Adrenal gland (tissue), 12 donors: ENCODE results near the gene FAM114A1. TPM values are rescaled to one million over a fixed set of nuclear protein-coding genes. Genes with fewer than 3 reads are reported as not detected.

Source experiments
- DNase-seq, 7 donors: peaks; one replicate each; pipeline ENCODE4 v3.0.0-alpha.2; 2019 to 2020
- H3K27ac ChIP-seq, 5 donors: fragments of 200-600 bp; sonication (generic) in 4 of 5; 1 replicate in 3 of 5; 2 replicates in 2 of 5; pipeline versions ENCODE4 v1.5.1 to v1.8.0; 2016 to 2020; ENCODE audit warnings: mild to moderate bottlenecking in 1 of 5
- H3K27me3 ChIP-seq: fragments of 200-600 bp; 2 replicates; pipeline ENCODE4 v1.8.0; 2021
- H3K36me3 ChIP-seq, 2 donors: fragments of 200-600 bp; replicated peaks in 1 of 2; 1 replicate in 1 of 2; 2 replicates in 1 of 2; pipeline versions ENCODE4 v1.5.1 to v1.8.0; 2018 to 2022
- H3K4me1 ChIP-seq, 2 donors: fragments of 200-600 bp; replicated peaks in 1 of 2; 1 replicate in 1 of 2; 2 replicates in 1 of 2; pipeline versions ENCODE4 v1.5.1 to v1.8.0; 2018 to 2021
- H3K4me3 ChIP-seq, 4 donors: fragments of 200-600 bp; sonication (generic) in 3 of 4; one replicate each; pipeline ENCODE4 v1.5.1; 2016 to 2018
- H3K9me3 ChIP-seq, 3 donors: fragments of 200-600 bp; sonication (generic) in 1 of 3; replicated peaks in 1 of 3; 1 replicate in 2 of 3; 2 replicates in 1 of 3; pipeline versions ENCODE4 v1.5.1 to v1.8.0; 2016 to 2021
- POLR2A ChIP-seq, 2 donors: fragments of 450-650 bp; IDR thresholded peaks; one replicate each; pipeline ENCODE4 v1.6.1; 2017; ENCODE audit warnings: antibody characterized with exemption in 2 of 2, mild to moderate bottlenecking in 2 of 2, moderate library complexity in 1 of 2
- WGBS, 4 donors: extraction: QIAGEN DNeasy Blood & Tissue Kit in 2 of 4; methylation state at CpG; one replicate each; pipeline versions ENCODE4 v1.1.5 to v1.1.7; 2013 to 2017; 5-methylcytosine and 5-hydroxymethylcytosine counted together
- intact Hi-C, 2 donors: fragments of 100-400 bp; cut with DNase I; formaldehyde crosslinking; loops; one replicate each; pipeline versions ENCODE4 v1.14.1 to v1.15.0; 2022 to 2023
- polyA plus RNA-seq, 3 donors: library from polyadenylated mRNA; stranded (reverse); fragments of 200-250 nt in 2 of 3; fragments of 350-450 nt in 1 of 3; fragmentation: Illumina TruSeq in 1 of 3; extraction: RNeasy Lipid Tissue Mini Kit (QIAGEN cat#74804) in 1 of 3; gene quantifications; one replicate each; pipeline ENCODE4 v1.2.3, GENCODE V29; 2013 to 2014
- total RNA-seq, 9 donors: library from RNA; depleted of rRNA in 4 of 9; stranded (reverse); fragments of >200 nt in 4 of 9; fragments of 120-200 nt in 1 of 9; fragmentation: NEBNext Ultra II Directional in 1 of 9; extraction: Animal tissue kit (Norgen Biotek cat#: 25700) in 1 of 9; gene quantifications; one replicate each; pipeline versions ENCODE4 v1.1.0 to v1.2.4, GENCODE V29; 2013 to 2023
- TF ChIP-seq, protein P1 (sequence below), 6 experiments: fragments of 450-650 bp in 4 of 6; fragments of 200-600 bp in 2 of 6; sonication (generic) in 1 of 6; IDR thresholded peaks; 1 replicate in 5 of 6; 2 replicates in 1 of 6; pipeline versions ENCODE4 v1.5.1 to v1.8.0; 2016 to 2021; ENCODE audit warnings: antibody characterized with exemption in 6 of 6, mild to moderate bottlenecking in 2 of 6, moderate library complexity in 1 of 6
- donor health status: healthy with polysubstance abuse.
- donor health status: Bipolar disorder and iron deficiency.
- donor health status: DM: yes; HTN: yes; CAD: no.
- donor health status: DM: no; HTN: no; CAD: no.
- donor health status: DM: no; HTN: no; CAD: no.
- donor health status: DM: yes; HTN: yes; CAD: no.

The FAM114A1 gene
- total and polyA plus RNA-seq, 12 donors = 29.3 to 335 (median 174) TPM

DNA sequence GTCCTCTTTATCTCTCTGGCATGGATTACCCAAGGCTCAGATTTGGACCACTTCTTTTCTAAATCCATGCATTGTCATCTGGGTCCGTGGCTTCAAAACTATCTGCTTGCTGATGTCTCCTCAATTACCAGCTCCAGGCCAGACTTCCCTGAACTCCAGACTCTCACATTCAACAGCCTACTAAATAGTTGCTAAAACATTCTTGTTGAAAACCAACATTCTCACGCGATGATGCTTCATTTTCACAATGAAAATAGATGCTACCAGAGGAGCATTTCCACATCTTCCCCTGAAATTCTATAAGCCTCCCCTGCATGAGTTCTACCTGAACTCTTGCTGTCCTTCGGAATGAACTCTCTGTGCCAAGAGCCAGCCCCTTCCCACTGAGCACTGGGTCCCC, 5.8 kb upstream of the FAM114A1 start:
- 90 to 94% (median 92%) methylated on average over 4 of the region's 4 CpGs for WGBS, 4 donors
- peaks cover 15 to 16% of the 10 kb centered on the region in 2 donors for H3K4me1 ChIP-seq
- no peaks in the 10 kb centered on the region for H3K27me3 ChIP-seq
- H3K36me3 ChIP-seq = no peaks in the 10 kb centered on the region
- no peak overlapping the region for H3K27ac ChIP-seq
- no peak overlapping the region for H3K4me3 ChIP-seq
- H3K9me3 ChIP-seq = no peaks in the 10 kb centered on the region
- intact Hi-C loops = loop anchor here in 1 of 2 donors (10.0 kb wide), 1 partner anchor 97 kb away; no protein-coding TSS in a partner anchor
- no peak for TF ChIP-seq POLR2A (IDR thresholded peaks at IDR 0.05)
- DNase-seq = no peak

- Histone ChIP-seq H3K36me3 (no peaks in the 10 kb centered on the region), H3K27me3 (no peaks in the 10 kb centered on the region), H3K4me1 (peaks cover 18 to 29% of the 10 kb centered on the region in 2 donors), H3K9me3 (no peaks in the 10 kb centered on the region), H3K4me3 (no peak overlapping the region), H3K27ac (no peak overlapping the region)
- WGBS, 4 donors = 78 to 87% (median 81%) methylated on average over 6 of the region's 6 CpGs
- intact Hi-C loops = loop anchor here in 1 of 2 donors (10.0 kb wide), 1 partner anchor 101 kb away; no protein-coding TSS in a partner anchor
- DNase-seq = no peak
- no peak for TF ChIP-seq POLR2A (IDR thresholded peaks at IDR 0.05)
- TF ChIP-seq, protein P1, sequence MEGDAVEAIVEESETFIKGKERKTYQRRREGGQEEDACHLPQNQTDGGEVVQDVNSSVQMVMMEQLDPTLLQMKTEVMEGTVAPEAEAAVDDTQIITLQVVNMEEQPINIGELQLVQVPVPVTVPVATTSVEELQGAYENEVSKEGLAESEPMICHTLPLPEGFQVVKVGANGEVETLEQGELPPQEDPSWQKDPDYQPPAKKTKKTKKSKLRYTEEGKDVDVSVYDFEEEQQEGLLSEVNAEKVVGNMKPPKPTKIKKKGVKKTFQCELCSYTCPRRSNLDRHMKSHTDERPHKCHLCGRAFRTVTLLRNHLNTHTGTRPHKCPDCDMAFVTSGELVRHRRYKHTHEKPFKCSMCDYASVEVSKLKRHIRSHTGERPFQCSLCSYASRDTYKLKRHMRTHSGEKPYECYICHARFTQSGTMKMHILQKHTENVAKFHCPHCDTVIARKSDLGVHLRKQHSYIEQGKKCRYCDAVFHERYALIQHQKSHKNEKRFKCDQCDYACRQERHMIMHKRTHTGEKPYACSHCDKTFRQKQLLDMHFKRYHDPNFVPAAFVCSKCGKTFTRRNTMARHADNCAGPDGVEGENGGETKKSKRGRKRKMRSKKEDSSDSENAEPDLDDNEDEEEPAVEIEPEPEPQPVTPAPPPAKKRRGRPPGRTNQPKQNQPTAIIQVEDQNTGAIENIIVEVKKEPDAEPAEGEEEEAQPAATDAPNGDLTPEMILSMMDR (IDR thresholded peaks at IDR 0.05) = no peak
These were observed 2.2 kb upstream of the FAM114A1 start for GRCh38 chr4:38865445-38865844.

- peak overlapping the region; percentile 41 to 99 (median 96) for H3K27ac ChIP-seq
- DNase-seq = no peak
- intact Hi-C loops = loop anchor here in 1 of 2 donors (10.0 kb wide), 1 partner anchor 102 kb away; no protein-coding TSS in a partner anchor
- WGBS, 4 donors = 46 to 50% (median 50%) methylated on average over 11 of the region's 11 CpGs
- H3K4me3 ChIP-seq = peak overlapping the region in 3 of 4 donors; percentile 10 to 93 (median 91)
- H3K9me3 ChIP-seq = no peaks in the 10 kb centered on the region
- TF ChIP-seq, protein P1 (IDR thresholded peaks at IDR 0.05) = peak in 3 of 6 experiments; percentile 11 to 29 (median 11)
- TF ChIP-seq POLR2A (IDR thresholded peaks at IDR 0.05) = no peak
- H3K27me3 ChIP-seq = no peaks in the 10 kb centered on the region
- peaks cover 22 to 42% of the 10 kb centered on the region in 2 donors for H3K4me1 ChIP-seq
- H3K36me3 ChIP-seq = peaks cover 0 to 5% of the 10 kb centered on the region in 2 donors
These were observed 581 bp upstream of the FAM114A1 start for GRCh38 chr4:38866973-38867477.

DNA sequence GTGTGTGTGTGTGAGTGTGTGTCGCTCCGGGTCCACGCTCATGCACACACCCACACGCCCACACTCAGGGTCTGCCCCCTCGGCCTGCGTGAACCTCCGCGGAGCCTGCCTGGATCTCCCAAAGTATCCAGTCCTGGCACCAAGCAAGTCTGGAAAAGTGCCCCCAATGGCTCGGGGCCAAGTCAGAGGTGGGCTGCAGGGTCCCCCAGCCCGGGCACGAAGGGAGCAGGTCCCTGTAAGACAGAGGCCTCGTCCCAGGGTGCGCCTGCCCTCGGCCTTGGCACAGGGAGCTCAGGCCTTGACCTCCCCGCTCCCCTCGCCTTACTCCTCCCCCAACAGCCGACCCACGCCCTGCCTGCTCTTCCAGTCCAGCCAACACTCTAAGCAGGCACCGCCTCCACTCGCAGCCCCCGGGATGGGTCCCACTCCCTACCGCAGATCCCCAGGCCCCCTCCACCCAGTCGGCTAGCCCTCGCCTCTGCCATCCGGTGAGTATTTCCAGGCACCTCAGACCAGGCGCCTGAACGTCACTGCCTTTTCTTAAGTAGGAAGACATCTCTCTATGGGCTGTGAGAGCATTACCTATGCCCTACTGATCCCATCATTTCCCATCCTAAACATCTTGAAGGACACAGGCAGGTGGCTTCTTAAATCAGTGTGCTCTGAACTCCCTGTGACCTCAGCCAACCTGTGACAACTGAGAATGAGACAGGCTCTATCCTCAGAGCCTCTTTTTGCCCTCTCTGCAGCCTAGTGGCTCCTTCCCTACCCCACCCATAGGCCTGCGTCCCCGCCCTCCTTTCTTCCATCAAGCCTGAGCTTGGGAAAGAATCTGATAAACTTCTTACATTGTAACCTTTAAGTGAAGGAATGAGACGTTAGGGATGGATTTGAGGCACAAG, 704 bp downstream of the FAM114A1 start:
- intact Hi-C loops = loop anchor here in 1 of 2 donors (10.0 kb wide), 1 partner anchor 104 kb away; no protein-coding TSS in a partner anchor
- Histone ChIP-seq H3K4me3 (peak overlapping the region; percentile 60 to 93 (median 86)), H3K4me1 (peaks cover 29 to 55% of the 10 kb centered on the region in 2 donors), H3K27me3 (no peaks in the 10 kb centered on the region), H3K27ac (peak overlapping the region; percentile 84 to 99 (median 96)), H3K9me3 (no peaks in the 10 kb centered on the region), H3K36me3 (peaks cover 0 to 7% of the 10 kb centered on the region in 2 donors)
- TF ChIP-seq, protein P1 (IDR thresholded peaks at IDR 0.05) = no peak
- peak in 1 of 2 donors; percentile 21 for TF ChIP-seq POLR2A (IDR thresholded peaks at IDR 0.05)
- DNase-seq = peak; percentile 46 to 74 (median 54)
- WGBS, 4 donors = 9 to 36% (median 21%) methylated on average over 16 to 30 of the region's 30 CpGs
